HEK293 (cell line): Measurements from ENCODE around the gene AIFM1.

Experiments
- BCL11B ChIP-seq: fragments of 450-650 bp; formaldehyde crosslinking; IDR thresholded peaks from 2 replicates; pipeline ENCODE4 v1.5.1; 2016; ENCODE audit warnings: low read depth, missing biosample characterization, missing genetic modification characterization
- CTCF ChIP-seq: fragments of 450-650 bp; formaldehyde crosslinking; IDR thresholded peaks from 2 replicates; pipeline ENCODE4 v1.5.1; 2016; ENCODE audit warnings: missing biosample characterization, missing genetic modification characterization
- ELK4 ChIP-seq: IDR thresholded peaks from 2 replicates; pipeline ENCODE4 v1.6.1; 2011; ENCODE audit warnings: mild to moderate bottlenecking, low read depth, low read length, borderline replicate concordance
- FEZF1 ChIP-seq: fragments of 450-650 bp; formaldehyde crosslinking; IDR thresholded peaks from 2 replicates; pipeline ENCODE4 v1.5.1; 2016; ENCODE audit warnings: missing biosample characterization, missing genetic modification characterization
- KLF1 ChIP-seq: fragments of 450-650 bp; formaldehyde crosslinking; IDR thresholded peaks from 2 replicates; pipeline ENCODE4 v1.5.1; 2016; ENCODE audit warnings: missing biosample characterization, missing genetic modification characterization
- SCRT2 ChIP-seq: fragments of 450-650 bp; formaldehyde crosslinking; IDR thresholded peaks from 2 replicates; pipeline ENCODE4 v1.5.1; 2016; ENCODE audit warnings: missing biosample characterization, missing genetic modification characterization
- TCF7L2 ChIP-seq: IDR thresholded peaks from 2 replicates; pipeline ENCODE4 v1.6.1; 2011; ENCODE audit warnings: low read depth, mild to moderate bottlenecking, inconsistent platforms, low read length, moderate library complexity, borderline replicate concordance
- TRIM28 ChIP-seq: IDR thresholded peaks from 2 replicates; pipeline ENCODE4 v1.6.1; 2011; ENCODE audit warnings: low read length, control low read depth, borderline replicate concordance
- ZBTB7A ChIP-seq: fragments of 450-650 bp; formaldehyde crosslinking; IDR thresholded peaks from 2 replicates; pipeline ENCODE4 v1.5.1; 2016; ENCODE audit warnings: low read depth, missing biosample characterization, missing genetic modification characterization
- ZNF174 ChIP-seq: fragments of 450-650 bp; formaldehyde crosslinking; IDR thresholded peaks from 2 replicates; pipeline ENCODE4 v1.5.0; 2017; ENCODE audit warnings: missing biosample characterization, mild to moderate bottlenecking, missing genetic modification characterization
- ZNF175 ChIP-seq: fragments of 450-650 bp; formaldehyde crosslinking; IDR thresholded peaks from 2 replicates; pipeline ENCODE4 v1.5.1; 2016; ENCODE audit warnings: missing biosample characterization, missing genetic modification characterization
- ZNF202 ChIP-seq: fragments of 450-650 bp; formaldehyde crosslinking; IDR thresholded peaks from 2 replicates; pipeline ENCODE4 v1.5.1; 2016; ENCODE audit warnings: missing biosample characterization, missing genetic modification characterization, borderline replicate concordance
- ZNF366 ChIP-seq: fragments of 450-650 bp; formaldehyde crosslinking; conservative IDR thresholded peaks from 2 replicates; pipeline ENCODE4 v1.5.1; 2016; ENCODE audit warnings: missing biosample characterization, missing genetic modification characterization
- ZNF404 ChIP-seq: fragments of 450-650 bp; formaldehyde crosslinking; IDR thresholded peaks from 2 replicates; pipeline ENCODE4 v1.5.1; 2017; ENCODE audit warnings: missing biosample characterization, missing genetic modification characterization
- ZNF449 ChIP-seq: fragments of 450-650 bp; formaldehyde crosslinking; IDR thresholded peaks from 2 replicates; pipeline ENCODE4 v1.5.1; 2017; ENCODE audit warnings: missing biosample characterization, mild to moderate bottlenecking, missing genetic modification characterization, moderate library complexity
- ZNF488 ChIP-seq: fragments of 450-650 bp; formaldehyde crosslinking; IDR thresholded peaks from 2 replicates; pipeline ENCODE4 v1.5.1; 2016; ENCODE audit warnings: missing biosample characterization, missing genetic modification characterization
- ZNF518A ChIP-seq: fragments of 450-650 bp; formaldehyde crosslinking; conservative IDR thresholded peaks from 2 replicates; pipeline ENCODE4 v1.5.1; 2016; ENCODE audit warnings: low read depth, missing biosample characterization, missing genetic modification characterization
- ZNF521 ChIP-seq: fragments of 450-650 bp; formaldehyde crosslinking; IDR thresholded peaks from 2 replicates; pipeline ENCODE4 v1.5.1; 2017; ENCODE audit warnings: missing biosample characterization, mild to moderate bottlenecking, missing genetic modification characterization
- ZNF561 ChIP-seq: fragments of 450-650 bp; IDR thresholded peaks from 2 replicates; pipeline ENCODE4 v1.5.1; 2018; ENCODE audit warnings: missing biosample characterization, missing genetic modification characterization, borderline replicate concordance
- ZNF596 ChIP-seq: fragments of 450-650 bp; IDR thresholded peaks from 2 replicates; pipeline ENCODE4 v1.5.0; 2018; ENCODE audit warnings: missing biosample characterization, mild to moderate bottlenecking, missing genetic modification characterization, moderate library complexity
- ZNF629 ChIP-seq: fragments of 450-650 bp; formaldehyde crosslinking; IDR thresholded peaks from 2 replicates; pipeline ENCODE4 v1.5.1; 2017; ENCODE audit warnings: missing biosample characterization, missing genetic modification characterization
- ZNF692 ChIP-seq: fragments of 450-650 bp; formaldehyde crosslinking; IDR thresholded peaks from 2 replicates; pipeline ENCODE4 v1.5.1; 2016; ENCODE audit warnings: missing biosample characterization, missing genetic modification characterization
- ZNF701 ChIP-seq: fragments of 450-650 bp; formaldehyde crosslinking; IDR thresholded peaks from 2 replicates; pipeline ENCODE4 v1.5.1; 2016; ENCODE audit warnings: missing biosample characterization, missing genetic modification characterization
- ZNF791 ChIP-seq: fragments of 450-650 bp; formaldehyde crosslinking; IDR thresholded peaks from 2 replicates; pipeline ENCODE4 v1.5.1; 2016; ENCODE audit warnings: missing biosample characterization, missing genetic modification characterization
- ZNF792 ChIP-seq: fragments of 450-650 bp; formaldehyde crosslinking; IDR thresholded peaks from 2 replicates; pipeline ENCODE4 v1.5.1; 2016; ENCODE audit warnings: missing biosample characterization, missing genetic modification characterization
- ZSCAN18 ChIP-seq: fragments of 450-650 bp; formaldehyde crosslinking; IDR thresholded peaks from 2 replicates; pipeline ENCODE4 v1.5.1; 2016; ENCODE audit warnings: missing biosample characterization, missing genetic modification characterization

Gene AIFM1

GRCh38 chrX:130165703-130166502 lies at the start of gene AIFM1 (continued):
- TF ChIP-seq ZNF701 (tag by site-specific recombination): 0 out of 2 replicates have a peak, but pooled peaks have one; percentile 25
- TF ChIP-seq ZNF404 (tag by site-specific recombination): no peak
- TF ChIP-seq ZNF561 (tag by site-specific recombination): peak; percentile 89
- TF ChIP-seq ZNF791 (tag by site-specific recombination): no peak
- no peak for TF ChIP-seq KLF1 (tag by site-specific recombination)
- TF ChIP-seq ZNF521: no peak
- no peak for TF ChIP-seq ZNF175
- no peak for TF ChIP-seq ELK4
- peak; percentile 56 for TF ChIP-seq ZNF366 (tag by site-specific recombination)
- 0 out of 2 replicates have a peak, but pooled peaks have one; percentile 54 for TF ChIP-seq ZNF518A (tag by site-specific recombination)
- TF ChIP-seq ZNF449: peak; percentile 37; the same call in 1 of the 2 replicates
- peak; percentile 77 for TF ChIP-seq ZNF629 (tag by site-specific recombination)
- TF ChIP-seq CTCF (tag by site-specific recombination): no peak
- TF ChIP-seq ZNF174 (tag by site-specific recombination): no peak
- TF ChIP-seq ZNF202 (tag by site-specific recombination): no peak
- TF ChIP-seq TCF7L2: no peak
- TF ChIP-seq ZNF596 (tag by site-specific recombination): no peak
- 0 out of 2 replicates have a peak, but pooled peaks have one; percentile 79 for TF ChIP-seq ZNF792 (tag by site-specific recombination)
- no peak for TF ChIP-seq ZNF488 (tag by site-specific recombination)
- no peak for TF ChIP-seq FEZF1 (tag by site-specific recombination)
- peak; percentile 49; the same call in 1 of the 2 replicates for TF ChIP-seq ZBTB7A
- TF ChIP-seq TRIM28: peak; percentile 92
- peak; percentile 80 for TF ChIP-seq ZSCAN18 (tag by site-specific recombination)
- TF ChIP-seq SCRT2: peak; percentile 96
- peak; percentile 88 for TF ChIP-seq ZNF692 (tag by site-specific recombination)
- TF ChIP-seq BCL11B (tag by site-specific recombination): no peak
